GM18498 (cell line): Measurements from ENCODE around the gene DDRGK1.
"Not testable (repeated sequence)": the region's sequence is repeated elsewhere in the genome, so short reads cannot be mapped to it uniquely, and the experiment has no call there.

ENCODE experiments used
- ATAC-seq: cut with Tn5 transposase; IDR thresholded peaks from one replicate; pipeline ENCODE4 v1.9.1; 2021; ENCODE audit warnings: mild to moderate bottlenecking, moderate library complexity; ENCODE audit not compliant: unreplicated experiment

Gene DDRGK1

GRCh38 chr20:3221398-3222226 is 17.1 kb upstream of the DDRGK1 start:
- ATAC-seq, result no peak

GRCh38 chr20:3218307-3218988 is 14.0 kb upstream of the DDRGK1 start:
- ATAC-seq, result peak; percentile 67

GRCh38 chr20:3215359-3215917 is 11.0 kb upstream of the DDRGK1 start:
- ATAC-seq, result not testable (repeated sequence)

- ATAC-seq, result no peak
Measured at GRCh38 chr20:3213226-3213625, 8.7 kb upstream of the DDRGK1 start.

- ATAC-seq, result no peak
Measured at GRCh38 chr20:3210346-3210745, 5.9 kb upstream of the DDRGK1 start.

GRCh38 chr20:3209946-3210317 is 5.5 kb upstream of the DDRGK1 start:
- no peak for ATAC-seq

GRCh38 chr20:3209257-3209945 is 4.9 kb upstream of the DDRGK1 start, which contains the start of gene ITPA:
Gene ITPA, plus strand, starts transcription at chr20:3209498. Its CDS starts 54 bp downstream, at chr20:3209552.
- no peak for ATAC-seq

GRCh38 chr20:3208786-3209256 is 4.3 kb upstream of the DDRGK1 start:
- no peak for ATAC-seq

GRCh38 chr20:3203315-3204123 is 963 bp downstream of the DDRGK1 start:
- peak; percentile 15 for ATAC-seq

- no peak for ATAC-seq
Measured at GRCh38 chr20:3202965-3203314, 1.5 kb downstream of the DDRGK1 start.

GRCh38 chr20:3199976-3200755 is 4.3 kb downstream of the DDRGK1 start:
- ATAC-seq, result no peak

GRCh38 chr20:3199206-3199605 is 5.3 kb downstream of the DDRGK1 start:
- no peak for ATAC-seq

- ATAC-seq, result no peak
Measured at GRCh38 chr20:3195590-3196237, 8.8 kb downstream of the DDRGK1 start.

GRCh38 chr20:3194617-3195280 is 9.7 kb downstream of the DDRGK1 start:
- no peak for ATAC-seq

- no peak for ATAC-seq
Measured at GRCh38 chr20:3193806-3194616, 10.5 kb downstream of the DDRGK1 start.

- ATAC-seq, result no peak
Measured at GRCh38 chr20:3192226-3193015, 12.1 kb downstream of the DDRGK1 start.

- no peak for ATAC-seq
Measured at GRCh38 chr20:3190681-3191111, 13.8 kb downstream of the DDRGK1 start.
